ENCODE measurements around the gene NPY4R2.
"Not testable (repeated sequence)": the region's sequence is repeated elsewhere in the genome, so short reads cannot be mapped to it uniquely, and the experiment has no call there.

The NPY4R2 gene

GRCh38 chr10:47918475-47918874 lies at the start of gene NPY4R2:
Gene NPY4R2, plus strand, starts transcription at chr10:47918662. Its CDS starts 3,326 bp downstream, at chr10:47921988.
- DNase-seq, result not testable (repeated sequence)

GRCh38 chr10:47870887-47871286 lies 47.6 kb upstream of the NPY4R2 start:
- DNase-seq, result not testable (repeated sequence)

GRCh38 chr10:47871485-47872180 lies 46.8 kb upstream of the NPY4R2 start:
- DNase-seq, result not testable (repeated sequence)

- DNase-seq, result not testable (repeated sequence)
These were observed 46.2 kb upstream of the NPY4R2 start for GRCh38 chr10:47872236-47872635.

GRCh38 chr10:47884239-47884638 lies 34.2 kb upstream of the NPY4R2 start:
- not testable (repeated sequence) for DNase-seq

- DNase-seq, result not testable (repeated sequence)
These were observed 33.5 kb upstream of the NPY4R2 start for GRCh38 chr10:47884934-47885333.

- DNase-seq, result not testable (repeated sequence)
These were observed 32.1 kb upstream of the NPY4R2 start for GRCh38 chr10:47886356-47886755.

GRCh38 chr10:47886827-47887226 lies 31.6 kb upstream of the NPY4R2 start:
- DNase-seq, result not testable (repeated sequence)

GRCh38 chr10:47890737-47891136 lies 27.7 kb upstream of the NPY4R2 start:
- DNase-seq, result not testable (repeated sequence)

- not testable (repeated sequence) for DNase-seq
These were observed 25.8 kb upstream of the NPY4R2 start for GRCh38 chr10:47892494-47893261.

GRCh38 chr10:47894571-47894970 lies 23.9 kb upstream of the NPY4R2 start:
- not testable (repeated sequence) for DNase-seq

GRCh38 chr10:47897813-47898212 lies 20.6 kb upstream of the NPY4R2 start:
- DNase-seq, result not testable (repeated sequence)

- DNase-seq, result not testable (repeated sequence)
These were observed 9.1 kb upstream of the NPY4R2 start for GRCh38 chr10:47909333-47909732.

GRCh38 chr10:47910486-47910885 lies 8.0 kb upstream of the NPY4R2 start:
- not testable (repeated sequence) for DNase-seq

GRCh38 chr10:47914052-47914451 lies 4.4 kb upstream of the NPY4R2 start:
- DNase-seq, result not testable (repeated sequence)

- DNase-seq, result not testable (repeated sequence)
These were observed 2.5 kb upstream of the NPY4R2 start for GRCh38 chr10:47915849-47916548.

GRCh38 chr10:47920610-47921009 lies 2.1 kb downstream of the NPY4R2 start:
- not testable (repeated sequence) for DNase-seq

- not testable (repeated sequence) for DNase-seq
These were observed 4.0 kb downstream of the NPY4R2 start for GRCh38 chr10:47922503-47922902.

- DNase-seq, result not testable (repeated sequence)
These were observed 6.2 kb downstream of the NPY4R2 start for GRCh38 chr10:47924628-47925027.

GRCh38 chr10:47927147-47927916 lies 8.9 kb downstream of the NPY4R2 start:
- not testable (repeated sequence) for DNase-seq

- DNase-seq, result not testable (repeated sequence)
These were observed 9.8 kb downstream of the NPY4R2 start for GRCh38 chr10:47928225-47928624.

- not testable (repeated sequence) for DNase-seq
These were observed 14.4 kb downstream of the NPY4R2 start for GRCh38 chr10:47932824-47933223.
